SW480 (cell line): ENCODE measurements around the gene ARPC1B.
A peak's percentile ranks its signal among the peaks of the same experiment; 100 is the strongest.
"Not testable (repeated sequence)": the region's sequence is repeated elsewhere in the genome, so short reads cannot be mapped to it uniquely, and the experiment has no call there.

Experiments
- DNase-seq: peaks from one replicate; pipeline ENCODE4 v3.0.0-alpha.2; 2016; ENCODE audit warnings: low spot score

ARPC1B gene

GRCh38 chr7:99368750-99369389, 5.7 kb upstream of the ARPC1B start:
- no peak for DNase-seq

- DNase-seq: no peak
Observed at GRCh38 chr7:99369767-99370391, 4.7 kb upstream of the ARPC1B start.

- no peak for DNase-seq
Observed at GRCh38 chr7:99371376-99371920, 3.1 kb upstream of the ARPC1B start.

- peak; percentile 81 for DNase-seq
Observed at GRCh38 chr7:99372275-99373090, 2.0 kb upstream of the ARPC1B start.

- DNase-seq: no peak
Observed at GRCh38 chr7:99373091-99374066, 1.2 kb upstream of the ARPC1B start.

- peak; percentile 72 for DNase-seq
Observed at GRCh38 chr7:99375070-99375807, 709 bp downstream of the ARPC1B start.

GRCh38 chr7:99379043-99379577, 4.6 kb downstream of the ARPC1B start:
- no peak for DNase-seq

- not testable (repeated sequence) for DNase-seq
Observed at GRCh38 chr7:99379693-99380031, 5.1 kb downstream of the ARPC1B start.

GRCh38 chr7:99380032-99380822, 5.7 kb downstream of the ARPC1B start:
- DNase-seq: no peak

- DNase-seq: no peak
Observed at GRCh38 chr7:99380823-99381663, 6.5 kb downstream of the ARPC1B start.

- no peak for DNase-seq
Observed at GRCh38 chr7:99381664-99382075, 7.1 kb downstream of the ARPC1B start.

- DNase-seq: no peak
Observed at GRCh38 chr7:99383203-99383602, 8.7 kb downstream of the ARPC1B start.

GRCh38 chr7:99383791-99384370, 9.4 kb downstream of the ARPC1B start:
- no peak for DNase-seq

- DNase-seq: no peak
Observed at GRCh38 chr7:99384523-99384922, 10.0 kb downstream of the ARPC1B start.

GRCh38 chr7:99385564-99385963, 11.0 kb downstream of the ARPC1B start:
- no peak for DNase-seq

GRCh38 chr7:99386584-99387238, 12.2 kb downstream of the ARPC1B start:
- DNase-seq: peak; percentile 58

GRCh38 chr7:99387239-99387635, 12.7 kb downstream of the ARPC1B start:
- DNase-seq: not testable (repeated sequence)

- DNase-seq: no peak
Observed at GRCh38 chr7:99387912-99388311, 13.4 kb downstream of the ARPC1B start.
